HT-29 (cell line): ENCODE measurements around the gene CCL1. TPM values are rescaled to one million over a fixed set of nuclear protein-coding genes. Genes with fewer than 3 reads are reported as not detected.

Source experiments
- DNase-seq: peaks from one replicate; pipeline ENCODE4 v3.0.0-alpha.2; 2015; ENCODE audit warnings: low spot score
- total RNA-seq: library from RNA; depleted of rRNA; stranded (reverse); fragments of >200 nt; shearing (Covaris generic); gene quantifications from 2 replicates; pipeline ENCODE4 v1.2.3, GENCODE V29; 2014

CCL1 gene
- total RNA-seq, 1 experiment from 2014 or later = not detected

GRCh38 chr17:34383216-34383615 lies 20.2 kb upstream of the CCL1 start:
- no peak for DNase-seq

- DNase-seq = no peak
Observed at GRCh38 chr17:34382621-34383124, 19.6 kb upstream of the CCL1 start.

- DNase-seq = no peak
Observed at GRCh38 chr17:34379868-34380267, 16.8 kb upstream of the CCL1 start.

- DNase-seq = no peak
Observed at GRCh38 chr17:34378664-34379101, 15.7 kb upstream of the CCL1 start.

DNA sequence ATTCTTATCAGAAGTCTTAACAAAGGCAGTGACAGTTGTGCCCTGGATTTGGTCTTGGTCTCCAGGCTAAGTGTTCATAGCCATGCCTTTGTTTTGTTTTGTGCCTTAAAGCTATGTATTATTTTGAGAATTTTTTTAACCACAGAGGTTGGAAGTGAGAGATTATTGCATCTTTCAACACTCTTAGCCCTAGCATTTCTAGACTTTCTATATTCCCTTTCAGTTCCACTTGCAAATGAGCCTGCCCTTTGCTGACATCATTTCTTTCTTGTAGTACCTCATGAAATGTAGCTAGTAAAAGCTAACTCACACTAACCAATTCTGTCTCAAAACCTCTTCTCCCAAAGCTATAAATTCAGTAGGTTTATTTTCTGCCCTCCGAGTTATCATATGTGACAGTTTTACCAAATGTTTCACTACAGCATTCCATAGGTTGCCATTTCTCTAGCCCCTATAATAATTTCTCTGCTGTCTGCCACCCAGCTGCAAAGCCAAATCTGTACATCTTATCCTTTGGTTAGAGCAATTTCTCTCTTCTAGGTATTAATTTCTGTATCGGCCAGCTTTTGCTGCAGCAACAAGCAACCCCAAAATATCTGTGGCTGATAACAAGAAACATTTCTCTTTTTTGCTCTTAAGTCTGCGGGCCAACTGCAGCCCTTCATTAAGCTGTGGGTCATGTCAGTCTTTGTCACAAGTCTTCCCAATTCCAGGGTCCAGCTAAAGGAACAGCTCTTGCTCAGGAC lies 14.2 kb upstream of the CCL1 start:
- DNase-seq = no peak

DNA sequence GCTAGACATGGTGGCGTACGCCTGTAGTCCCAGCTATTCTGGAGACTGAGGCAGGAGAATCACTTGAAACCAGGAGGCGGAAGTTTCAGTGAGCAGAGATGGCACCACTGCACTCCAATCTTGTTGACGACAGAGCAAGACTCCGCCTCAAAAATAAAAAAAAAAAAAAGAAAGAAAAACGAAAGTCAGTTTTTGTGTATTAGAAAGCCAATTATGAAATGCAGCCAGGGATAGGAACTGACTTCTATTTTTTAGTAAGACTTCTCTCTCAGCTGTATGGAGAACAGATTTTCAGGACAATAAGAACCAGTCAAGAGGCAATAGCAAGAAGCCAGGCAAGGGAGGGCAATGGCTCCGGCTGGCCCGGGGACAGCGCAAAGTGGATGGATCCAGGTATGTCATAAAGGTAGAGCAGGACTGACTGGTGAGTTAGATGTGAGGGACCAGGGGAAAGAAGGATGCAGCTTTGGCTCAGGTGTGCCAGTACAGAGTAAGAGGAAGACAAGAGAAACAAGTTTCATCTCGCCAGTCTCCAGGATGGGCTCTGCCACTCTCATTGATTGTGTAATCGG lies 12.5 kb upstream of the CCL1 start:
- no peak for DNase-seq

DNA sequence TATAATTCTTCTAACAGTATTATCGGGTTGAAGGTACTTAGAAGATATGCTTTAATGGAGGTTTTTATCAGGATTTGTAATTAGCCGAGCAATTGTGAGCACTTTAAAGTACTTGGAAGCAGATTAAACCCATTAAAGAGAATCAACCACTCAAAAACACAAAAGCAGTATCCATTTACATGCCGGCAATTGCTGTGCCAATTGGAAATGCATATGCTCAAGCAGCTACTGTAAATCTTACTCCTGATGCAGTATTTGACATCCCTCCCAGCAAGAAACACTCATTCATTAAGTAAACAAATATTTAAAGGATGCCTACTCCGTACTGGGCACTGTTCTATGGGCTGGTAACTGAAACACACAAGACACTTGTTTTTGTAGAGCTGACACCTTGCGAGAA lies 11.4 kb upstream of the CCL1 start:
- no peak for DNase-seq

GRCh38 chr17:34371405-34372100 lies 8.5 kb upstream of the CCL1 start:
- no peak for DNase-seq

GRCh38 chr17:34370997-34371395 lies 8.0 kb upstream of the CCL1 start:
- DNase-seq = no peak

DNA sequence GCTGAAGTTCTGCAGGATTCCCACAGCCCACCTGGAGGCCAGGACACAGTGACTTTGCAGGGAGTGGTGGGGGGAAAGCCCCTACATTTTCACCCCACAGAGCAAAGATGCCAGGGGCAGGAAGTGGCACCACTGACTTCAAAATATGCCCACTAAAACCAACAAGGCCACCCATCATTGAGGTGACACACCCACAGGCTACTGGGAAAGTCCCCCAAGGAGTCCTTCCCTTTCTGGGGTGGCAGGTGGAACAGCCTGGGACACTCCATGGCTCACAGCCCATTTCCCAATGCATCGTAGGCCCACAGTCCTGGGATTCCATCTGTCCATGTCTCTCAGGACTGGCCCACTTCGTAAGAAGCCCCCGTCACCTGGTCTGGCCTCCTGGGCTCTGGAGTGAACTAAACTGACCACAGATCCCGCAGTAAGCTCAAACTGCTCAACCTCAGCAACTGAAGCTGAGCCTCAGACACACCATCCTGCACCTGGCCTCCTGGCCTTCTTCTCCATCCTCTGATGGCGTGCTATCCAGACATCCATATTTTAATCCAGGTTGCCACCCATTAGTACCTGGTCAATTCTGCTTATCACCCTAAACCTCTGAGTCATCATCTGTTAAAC lies 7.5 kb upstream of the CCL1 start:
- no peak for DNase-seq

DNA sequence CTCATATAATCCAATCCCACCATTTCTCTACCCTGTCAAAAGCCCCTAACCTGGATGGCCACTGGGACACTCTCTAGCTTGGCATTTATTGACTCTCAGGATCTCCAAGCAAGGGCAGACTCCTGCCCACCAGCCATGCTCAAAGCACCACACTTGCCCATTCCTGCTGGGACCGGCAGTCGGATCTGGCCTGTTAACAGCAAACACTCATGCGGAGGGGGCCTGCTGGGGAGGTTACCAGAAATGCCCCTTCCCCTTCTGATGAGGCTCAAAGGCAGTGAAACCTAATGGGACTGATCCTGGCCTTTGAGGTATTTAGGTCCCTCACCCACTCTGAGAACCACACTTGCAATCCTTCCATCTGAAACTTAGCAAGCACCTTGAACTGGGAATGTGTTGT lies 6.5 kb upstream of the CCL1 start:
- no peak for DNase-seq

GRCh38 chr17:34368946-34369500 lies 6.0 kb upstream of the CCL1 start:
- DNase-seq = no peak

- no peak for DNase-seq
Observed at GRCh38 chr17:34368196-34368945, 5.3 kb upstream of the CCL1 start.

DNA sequence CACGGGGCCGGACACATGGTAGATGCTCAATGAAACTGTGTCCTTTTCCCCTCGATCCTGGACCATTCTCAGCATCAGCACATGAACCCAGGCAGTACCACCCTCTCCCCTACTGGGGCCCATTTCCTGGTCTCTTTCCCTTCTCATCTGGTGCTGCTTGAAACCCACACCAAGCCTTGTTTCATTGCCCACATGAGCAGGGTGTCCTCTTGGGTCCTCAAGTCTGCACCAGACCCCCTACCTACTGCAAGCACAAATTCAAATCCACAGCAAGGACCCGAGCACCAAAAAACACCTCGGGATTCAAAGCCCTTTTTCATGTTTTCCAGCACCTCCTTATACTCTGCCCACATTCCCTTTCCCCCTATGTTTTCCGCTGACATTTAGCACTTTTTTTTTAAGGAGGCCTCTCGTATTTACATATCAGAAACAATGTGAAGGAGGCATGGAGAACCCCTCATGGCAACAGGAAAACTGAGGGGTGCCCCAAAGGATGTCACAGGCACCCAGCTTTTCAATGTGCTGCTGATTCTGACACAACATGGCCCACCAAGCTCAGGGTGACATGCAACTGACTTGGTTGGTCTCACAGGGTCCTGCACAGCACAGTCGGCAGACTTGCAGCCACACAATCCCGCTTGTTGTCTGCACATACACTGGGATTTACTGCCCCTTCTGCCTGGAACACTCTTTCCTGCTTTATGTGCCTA lies 4.6 kb upstream of the CCL1 start:
- DNase-seq = no peak

DNA sequence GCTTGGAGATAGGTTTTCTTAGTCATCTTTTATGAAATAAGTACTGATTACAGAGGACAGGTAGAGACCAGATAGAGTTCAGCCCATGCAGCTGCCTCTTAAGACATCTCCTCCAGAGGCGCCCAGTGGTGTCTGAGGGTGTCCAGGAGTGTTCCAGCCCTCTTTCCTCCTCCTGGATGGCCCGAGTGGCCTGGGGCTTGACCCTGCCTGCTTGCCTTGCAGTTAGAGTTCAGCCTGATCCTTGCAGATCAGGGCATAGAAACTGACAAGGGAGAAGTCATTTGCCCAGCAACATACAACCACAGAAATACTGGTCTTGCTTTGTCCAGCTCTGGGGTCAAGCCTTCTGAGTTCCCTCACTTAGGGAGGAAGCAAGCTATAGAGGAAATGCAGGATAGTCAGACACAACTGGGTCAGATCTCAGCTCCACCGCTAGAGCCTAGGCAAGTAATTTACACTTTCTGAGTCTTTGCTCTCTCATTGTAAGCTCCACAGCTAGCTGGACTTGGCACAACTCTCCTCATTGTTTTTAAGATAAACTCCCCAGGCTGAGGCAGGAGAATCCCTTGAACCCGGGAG lies 3.6 kb upstream of the CCL1 start:
- no peak for DNase-seq

- no peak for DNase-seq
Observed at GRCh38 chr17:34366010-34366409, 3.0 kb upstream of the CCL1 start.

- no peak for DNase-seq
Observed at GRCh38 chr17:34365340-34365739, 2.3 kb upstream of the CCL1 start.

GRCh38 chr17:34364751-34365150 lies 1.7 kb upstream of the CCL1 start:
- no peak for DNase-seq

DNA sequence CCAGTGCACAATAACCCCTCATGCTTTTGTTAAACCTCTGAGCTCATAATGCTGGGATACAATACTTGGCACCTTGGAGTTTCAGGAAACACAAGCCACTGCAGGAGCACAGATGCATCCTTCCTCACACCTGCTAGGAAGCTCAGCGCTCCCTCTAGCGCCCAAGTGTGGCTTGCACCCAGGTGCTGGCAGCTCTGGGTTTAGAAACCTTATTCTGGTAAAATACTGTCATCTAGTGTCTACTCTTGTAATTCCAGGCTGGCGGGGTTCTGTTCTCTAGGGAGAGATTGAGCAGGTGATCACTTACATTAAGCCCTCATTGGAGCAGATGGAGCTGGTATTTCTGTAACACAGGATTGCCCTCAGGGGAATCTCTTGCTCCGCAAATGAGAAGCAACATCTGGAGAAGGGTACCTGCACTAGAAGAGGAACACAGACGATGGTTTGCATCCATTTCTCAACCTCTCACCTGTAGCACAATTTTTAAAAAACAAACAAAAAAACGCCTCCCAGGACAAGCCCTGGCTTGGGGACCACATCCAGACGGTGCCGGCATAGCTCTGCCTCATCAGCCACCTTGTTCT lies 1.5 kb downstream of the CCL1 start:
- peak; percentile 95 for DNase-seq
